GM21360 (cell line): ENCODE results near the gene PCBP3.
"Not testable (repeated sequence)": the region's sequence is repeated elsewhere in the genome, so short reads cannot be mapped to it uniquely, and the experiment has no call there.

Experiments used
- ATAC-seq: cut with Tn5 transposase; IDR thresholded peaks from one replicate; pipeline ENCODE4 v1.9.1; 2021; ENCODE audit warnings: mild to moderate bottlenecking, moderate library complexity; ENCODE audit not compliant: unreplicated experiment

Gene PCBP3

DNA sequence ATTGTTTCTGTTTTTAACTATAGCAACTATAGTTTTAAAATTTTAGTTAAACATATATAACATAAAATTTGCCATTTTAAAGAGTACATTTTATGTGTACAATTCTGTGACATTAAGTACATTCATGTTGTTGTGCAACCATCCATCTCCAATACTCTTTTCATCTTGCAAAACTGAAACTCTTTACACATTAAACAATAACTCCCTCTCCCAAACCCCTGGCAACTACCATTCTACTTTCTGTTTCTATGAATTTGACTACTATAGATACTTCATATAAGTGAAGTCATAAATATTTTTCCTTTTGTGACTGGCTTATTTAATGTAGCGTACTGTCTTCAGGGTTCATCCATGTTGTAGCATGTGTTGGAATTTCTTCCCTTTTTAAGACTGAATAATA is 25.9 kb downstream of the PCBP3 start:
- ATAC-seq = no peak

DNA sequence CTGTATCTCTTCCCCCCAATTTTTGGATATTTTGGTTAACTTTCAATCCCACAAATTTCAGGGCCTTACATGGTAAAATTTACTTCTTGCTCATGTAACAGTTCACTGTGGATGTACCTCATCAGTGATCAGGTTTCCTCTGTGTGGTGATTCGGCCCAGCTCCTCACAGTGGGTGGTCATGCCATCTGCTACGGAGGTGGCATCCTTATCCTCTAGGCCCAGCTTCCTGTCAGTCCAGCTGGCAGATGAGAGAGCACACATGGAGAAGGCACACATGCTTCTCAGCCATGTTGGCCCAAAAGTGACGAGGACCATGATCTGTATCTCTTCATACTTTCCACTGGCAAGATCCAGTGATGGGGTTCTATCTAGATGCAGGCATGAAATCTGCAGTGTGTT is 27.2 kb downstream of the PCBP3 start:
- ATAC-seq = no peak

DNA sequence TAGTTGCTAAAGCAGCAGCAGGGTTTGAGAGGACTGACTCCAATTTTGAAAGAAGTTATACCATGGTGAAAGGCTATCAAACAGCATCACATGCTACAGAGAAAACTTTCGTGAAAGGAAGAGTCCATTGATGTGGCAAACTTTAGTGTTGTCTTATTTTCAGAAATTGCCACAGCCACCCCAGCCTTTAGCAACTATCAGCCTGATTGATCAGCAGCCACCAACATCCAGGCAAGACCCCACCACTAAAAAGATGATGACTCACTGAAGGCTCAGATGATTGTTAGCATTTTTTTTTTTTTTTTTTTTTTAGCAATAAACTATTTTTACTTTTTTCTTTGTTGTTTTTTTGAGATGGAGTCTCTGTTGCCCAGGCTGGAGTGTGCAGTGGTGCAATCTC is 35.3 kb downstream of the PCBP3 start:
- ATAC-seq = not testable (repeated sequence)

DNA sequence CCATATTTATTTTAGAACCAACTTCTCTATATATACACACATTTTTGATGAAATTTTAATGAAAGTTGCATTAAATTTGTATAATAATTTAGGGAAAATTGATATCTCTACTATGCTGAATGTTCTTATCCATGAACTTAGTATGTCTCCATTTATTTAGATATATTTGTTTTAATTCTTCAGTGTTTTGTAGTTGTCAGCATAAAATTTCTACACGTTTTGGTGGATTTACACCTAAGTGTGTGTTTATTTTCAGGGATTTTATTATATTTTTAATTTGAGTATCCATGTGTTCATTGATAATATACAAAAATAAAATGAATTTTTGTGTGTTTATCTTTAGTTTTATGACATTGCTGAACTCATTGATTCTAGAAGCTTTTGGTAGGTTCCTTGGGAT is 36.7 kb downstream of the PCBP3 start:
- ATAC-seq = no peak

DNA sequence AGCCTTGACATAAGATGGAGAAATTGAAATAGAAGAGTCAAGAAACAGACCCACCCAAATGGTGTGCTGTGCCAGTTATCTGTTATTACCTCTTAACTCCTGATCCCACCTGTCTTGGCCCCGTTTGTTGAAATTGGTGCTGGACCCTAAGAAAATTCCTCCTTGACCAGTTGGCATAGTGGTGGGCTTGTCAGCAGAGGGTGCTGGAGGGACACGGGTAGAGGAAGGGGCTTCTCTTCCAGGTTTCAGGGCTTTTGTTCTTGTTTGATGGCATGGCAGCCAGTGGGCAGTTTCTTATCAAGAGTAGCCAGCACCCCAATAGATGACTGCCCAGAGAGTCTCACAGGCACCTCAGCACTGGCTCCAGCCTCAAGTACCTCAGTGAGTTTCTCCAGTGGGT is 51.6 kb downstream of the PCBP3 start:
- ATAC-seq = no peak

DNA sequence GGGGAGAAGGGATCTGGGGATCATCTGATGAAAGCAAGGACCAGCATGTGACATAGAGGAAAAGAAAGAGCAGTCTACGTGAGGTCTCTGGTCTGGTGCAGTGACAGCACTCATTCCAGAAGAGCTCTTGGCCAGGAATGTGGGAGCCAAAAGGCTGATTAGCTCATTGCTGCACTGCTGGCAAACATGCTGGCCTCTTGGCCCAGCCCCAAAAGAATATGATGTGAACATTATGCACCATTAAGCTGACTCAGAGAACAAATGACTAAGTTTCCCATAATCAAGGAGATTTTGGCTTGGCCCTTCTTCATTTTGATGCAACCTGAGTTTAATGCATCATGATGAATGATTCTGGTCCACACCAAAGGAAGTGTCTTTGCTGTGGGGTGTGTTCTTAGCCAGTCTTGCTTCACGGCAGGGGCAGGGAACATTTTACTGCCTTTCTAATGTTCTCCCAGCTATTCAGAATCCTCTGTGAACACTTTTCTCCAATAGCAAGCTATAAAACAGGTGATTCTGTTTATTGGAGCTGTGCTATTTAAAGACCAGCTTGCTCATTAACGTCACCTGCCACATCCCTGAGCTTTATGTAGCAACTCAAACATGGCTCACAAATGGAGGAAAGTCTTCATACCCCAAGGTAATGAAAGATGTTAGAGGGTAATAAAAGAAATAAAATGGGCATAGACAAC is 55.1 kb downstream of the PCBP3 start:
- no peak for ATAC-seq

DNA sequence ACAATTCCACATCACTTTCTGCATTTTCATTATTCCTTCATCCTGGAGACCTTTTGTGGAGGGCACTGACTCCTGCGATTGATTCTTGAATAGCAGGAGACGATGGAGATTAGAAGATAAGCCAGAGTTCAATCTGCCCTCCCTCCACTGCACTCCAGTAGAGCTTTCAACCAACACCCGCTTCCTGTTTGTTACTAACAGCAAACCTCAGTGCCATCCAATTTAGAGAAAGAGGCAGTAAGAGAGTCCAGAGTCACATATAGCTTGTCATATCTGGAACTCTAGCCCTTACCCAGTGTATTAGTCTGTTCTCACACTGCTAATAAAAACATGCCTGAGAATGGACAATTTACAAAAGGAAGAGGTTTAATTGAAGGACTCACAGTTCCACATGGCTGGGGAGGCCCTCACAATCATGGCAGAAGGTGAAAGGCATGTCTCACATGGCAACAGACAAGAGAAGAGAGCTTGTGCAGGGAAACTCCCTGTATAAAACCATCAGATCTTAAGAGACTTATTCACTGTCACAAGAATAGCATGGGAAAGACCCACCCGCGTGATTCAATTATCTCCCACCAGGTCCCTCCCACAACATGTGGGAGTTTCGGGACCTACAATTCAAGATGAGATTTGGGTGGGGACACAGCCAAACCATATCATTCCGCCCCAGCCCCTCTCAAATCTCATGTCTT is 55.9 kb downstream of the PCBP3 start:
- no peak for ATAC-seq

DNA sequence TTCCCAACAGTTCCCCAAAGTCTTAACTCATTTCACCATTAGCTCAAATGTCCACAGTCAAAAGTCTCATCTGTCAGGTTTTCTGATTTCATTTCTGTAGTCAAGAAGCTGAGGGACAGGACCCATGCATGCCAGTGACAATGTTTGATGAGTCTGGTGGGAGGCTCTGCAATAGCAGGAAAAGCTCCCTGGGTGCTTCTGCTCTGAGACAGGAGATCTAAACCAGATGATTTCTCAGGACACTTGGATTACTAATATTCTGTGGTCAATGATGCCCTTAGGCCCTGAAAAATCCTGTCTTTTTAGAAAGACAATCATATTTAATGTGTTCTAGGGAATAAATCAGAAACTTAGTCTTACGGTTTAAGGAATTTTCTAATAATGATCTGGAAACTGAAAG is 56.4 kb downstream of the PCBP3 start:
- no peak for ATAC-seq

DNA sequence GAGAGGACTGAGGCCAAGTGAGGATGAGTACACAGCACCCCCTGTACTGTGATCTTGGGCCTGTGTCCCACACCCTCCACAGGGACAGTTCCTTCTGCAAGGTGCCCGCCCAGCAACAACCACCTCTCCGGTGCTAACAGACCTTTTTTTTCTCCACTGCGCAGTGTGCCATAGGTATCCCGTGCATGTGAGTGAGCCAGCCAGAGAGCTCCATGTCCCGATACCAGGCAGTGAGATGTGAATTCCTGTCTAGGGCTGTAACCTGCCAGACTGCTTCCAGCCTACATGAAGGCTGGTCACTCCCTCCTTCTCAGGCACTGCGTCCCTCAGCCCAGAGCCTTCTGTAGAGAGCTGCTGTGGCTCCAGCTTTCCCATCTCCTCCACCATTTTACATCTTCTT is 56.9 kb downstream of the PCBP3 start:
- no peak for ATAC-seq

DNA sequence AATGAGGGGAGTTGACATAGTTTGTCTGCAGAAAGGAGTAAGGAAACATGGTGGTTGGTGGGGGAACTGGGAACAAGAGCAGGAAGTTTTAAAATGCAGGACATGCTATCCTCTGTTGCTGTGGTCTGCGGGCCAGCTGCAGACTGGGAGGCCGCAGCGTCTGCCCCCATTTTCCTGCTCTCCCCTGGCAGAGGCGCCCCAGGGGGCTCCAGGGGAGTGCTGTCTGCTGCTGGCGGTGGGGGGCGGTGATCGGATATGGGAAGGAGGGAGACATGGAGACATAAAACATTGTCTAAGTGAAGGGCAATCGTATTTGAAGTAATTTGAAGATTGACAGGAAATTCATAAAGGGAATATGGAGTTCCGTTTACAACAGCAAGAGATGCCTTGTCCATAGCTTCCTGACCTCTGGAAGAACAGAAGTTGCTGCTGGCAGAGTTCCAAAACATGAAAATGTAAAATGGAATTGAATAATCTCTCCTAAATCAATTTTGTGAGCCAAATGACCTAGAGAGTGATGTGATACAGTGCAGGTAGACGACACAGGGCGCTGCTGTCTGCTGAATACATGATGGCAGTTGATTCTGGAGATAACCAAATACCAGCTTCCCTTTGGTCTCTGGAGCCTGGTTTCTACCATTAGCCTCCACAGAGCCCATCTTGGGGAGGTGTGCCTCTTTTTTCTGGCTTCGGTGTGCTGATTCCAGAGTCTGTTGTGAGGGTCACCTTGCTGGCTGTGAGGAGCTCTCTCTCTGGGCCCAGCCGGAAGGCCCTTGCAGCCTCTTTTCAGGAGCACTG is 61.0 kb downstream of the PCBP3 start:
- ATAC-seq = no peak

DNA sequence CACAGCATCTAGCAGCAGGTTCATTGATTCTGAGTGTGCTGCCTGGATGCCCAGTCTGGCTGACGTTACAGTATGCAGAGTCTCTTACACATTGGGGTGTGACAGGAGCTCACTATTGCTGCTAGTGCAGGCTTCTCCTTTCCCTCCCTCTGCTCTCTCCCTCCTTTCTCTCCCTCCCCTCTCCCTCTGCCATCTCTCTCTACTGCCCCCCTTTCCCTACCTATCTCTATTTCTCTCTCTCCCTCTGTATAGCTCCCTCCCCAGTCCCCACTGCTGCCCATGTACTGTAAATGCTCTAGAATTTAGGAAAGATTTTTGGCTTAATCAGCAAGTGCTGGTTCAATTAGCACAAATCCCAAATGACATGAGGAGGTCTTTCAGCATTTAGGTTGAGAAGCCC is 62.8 kb downstream of the PCBP3 start:
- no peak for ATAC-seq

DNA sequence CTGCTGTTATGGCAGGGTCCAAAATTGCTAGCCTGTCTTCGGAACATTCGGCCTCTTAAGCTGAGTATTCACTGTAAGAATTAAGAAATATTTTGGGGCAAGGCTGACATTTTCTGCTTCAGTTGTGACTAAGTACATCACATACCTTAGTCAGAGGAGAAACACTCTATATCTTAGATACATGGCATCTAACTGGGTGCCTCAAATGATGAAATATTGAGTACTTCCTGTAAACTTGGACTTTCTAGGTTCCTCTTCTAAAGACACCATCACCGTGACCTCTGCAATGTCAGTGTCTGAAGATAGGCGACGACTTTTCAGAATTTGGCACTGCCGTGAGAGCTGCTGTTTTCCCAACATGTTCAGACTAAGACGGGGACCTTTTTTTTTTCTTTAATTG is 65.6 kb downstream of the PCBP3 start:
- ATAC-seq = no peak

DNA sequence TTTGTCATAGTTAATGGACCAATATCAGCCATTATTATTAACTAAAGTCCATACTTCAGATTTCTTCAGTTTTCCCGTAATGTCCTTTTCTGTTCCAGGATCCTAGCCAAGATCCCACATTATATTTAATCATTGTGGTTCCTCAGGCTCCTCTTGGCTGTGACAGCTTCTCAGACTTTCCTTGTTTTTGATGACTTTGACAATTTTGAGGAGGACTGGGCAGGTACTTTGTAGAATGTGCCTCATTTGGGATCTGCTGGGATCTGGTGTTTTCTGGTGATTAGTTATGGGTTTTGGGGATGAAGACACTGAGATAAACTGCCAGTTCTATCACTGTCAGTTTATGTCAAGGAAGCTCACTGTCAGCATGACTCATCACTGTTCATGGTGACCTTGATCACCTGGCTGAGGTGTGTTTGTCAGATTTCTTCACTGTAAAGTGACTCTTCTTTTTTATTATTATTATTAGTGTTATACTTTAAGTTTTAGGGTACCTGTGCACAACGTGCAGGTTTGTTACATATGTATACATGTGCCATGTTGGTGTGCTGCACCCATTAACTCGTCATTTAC is 66.3 kb downstream of the PCBP3 start:
- no peak for ATAC-seq

DNA sequence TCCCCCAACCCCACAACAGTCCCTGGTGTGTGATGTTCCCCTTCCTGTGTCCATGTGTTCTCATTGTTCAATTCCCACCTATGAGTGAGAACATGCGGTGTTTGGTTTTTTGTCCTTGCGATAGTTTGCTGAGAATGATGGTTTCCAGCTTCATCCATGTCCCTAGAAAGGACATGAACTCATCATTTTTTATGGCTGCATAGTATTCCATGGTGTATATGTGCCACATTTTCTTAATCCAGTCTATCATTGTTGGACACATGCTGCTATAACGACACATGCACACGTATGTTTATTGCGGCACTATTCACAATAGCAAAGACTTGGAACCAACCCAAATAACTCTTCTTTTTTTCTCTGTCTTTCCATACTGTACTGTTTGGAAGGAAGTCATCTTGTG is 66.8 kb downstream of the PCBP3 start:
- ATAC-seq = not testable (repeated sequence)

DNA sequence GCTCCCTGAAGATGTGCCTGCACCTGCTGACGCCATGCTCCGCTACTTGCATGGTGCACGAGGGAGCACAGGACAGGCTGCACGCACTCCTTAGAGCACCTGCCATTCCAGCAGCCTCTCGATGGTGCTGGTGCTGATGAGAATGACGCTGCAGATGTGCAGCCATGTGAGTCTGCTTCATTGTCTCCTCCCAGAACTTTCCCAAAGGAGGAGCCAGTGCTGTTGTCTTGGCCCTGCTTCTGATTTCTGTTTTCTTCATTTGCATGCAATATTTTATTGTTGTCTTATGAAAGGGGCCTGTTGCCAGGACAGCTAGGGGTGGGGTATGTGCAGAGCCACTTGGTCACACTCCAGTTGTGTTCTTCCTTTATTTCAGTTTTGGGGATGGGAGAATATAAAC is 70.1 kb downstream of the PCBP3 start:
- no peak for ATAC-seq

DNA sequence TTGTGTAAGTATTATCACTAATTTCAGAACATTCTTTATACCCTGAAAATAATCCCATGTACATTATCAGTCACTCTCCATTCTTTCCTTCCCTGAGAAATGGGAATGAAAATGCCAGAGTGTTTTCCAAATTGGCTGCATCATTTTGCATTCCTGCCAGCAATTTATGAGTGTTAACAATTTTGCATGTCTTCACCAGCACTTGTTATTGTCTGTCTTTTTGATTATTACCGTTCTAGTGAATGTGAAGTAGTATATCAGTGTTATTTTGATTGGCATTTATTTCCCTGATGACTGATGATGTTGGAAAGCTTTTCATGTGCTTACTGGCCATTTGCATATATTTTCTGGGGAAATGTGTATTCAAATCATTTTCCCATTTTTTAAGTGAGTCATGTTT is 71.9 kb downstream of the PCBP3 start:
- ATAC-seq = no peak

DNA sequence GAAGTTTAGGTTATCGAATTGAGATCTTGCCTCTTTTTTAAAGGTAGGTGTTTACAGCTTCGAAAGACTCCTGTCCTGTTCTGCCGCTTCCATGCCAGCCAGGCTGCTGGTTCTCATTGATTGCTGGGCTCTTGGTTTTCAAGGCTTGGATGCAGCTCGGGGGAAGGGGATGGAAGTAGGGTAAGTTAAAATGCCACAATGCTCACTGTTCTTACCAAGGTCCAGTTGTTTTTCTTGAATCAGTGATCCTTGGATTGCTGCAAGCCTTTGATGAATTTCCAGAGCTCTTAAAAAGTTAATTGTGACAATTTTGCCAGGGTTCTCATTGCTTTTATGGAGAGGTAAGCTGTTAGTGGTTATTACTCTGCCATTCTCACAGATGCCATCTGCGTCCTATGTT is 74.9 kb downstream of the PCBP3 start:
- ATAC-seq = no peak

DNA sequence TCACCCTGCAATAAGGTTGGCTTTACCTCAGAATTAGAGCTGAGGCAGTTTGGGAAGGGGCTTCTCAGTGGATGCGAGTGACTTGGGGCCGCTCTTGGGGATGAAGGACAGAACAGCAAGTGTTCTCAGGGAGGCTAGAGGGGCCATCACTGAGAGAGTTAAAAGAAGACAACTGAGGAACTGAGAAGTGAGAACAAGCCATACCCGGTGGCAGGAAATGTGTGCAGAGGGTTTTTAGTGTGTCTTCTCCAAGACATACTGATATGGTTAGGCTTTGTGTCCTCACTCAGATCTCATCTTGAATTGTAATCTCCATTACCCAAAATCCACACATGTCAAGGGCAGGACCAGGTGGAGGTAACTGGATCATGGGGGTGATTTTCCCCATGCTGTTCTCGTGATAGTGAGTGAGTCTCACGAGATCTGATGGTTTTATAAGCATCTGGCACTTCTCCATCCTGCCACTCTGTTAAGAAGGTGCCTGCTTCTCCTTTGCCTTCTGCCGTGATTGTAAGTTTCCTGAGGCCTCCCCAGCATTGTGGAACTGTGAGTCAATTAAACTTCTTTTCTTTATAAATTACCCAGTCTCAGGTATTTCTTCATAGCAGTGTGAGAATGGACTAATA is 75.8 kb downstream of the PCBP3 start:
- ATAC-seq = no peak

DNA sequence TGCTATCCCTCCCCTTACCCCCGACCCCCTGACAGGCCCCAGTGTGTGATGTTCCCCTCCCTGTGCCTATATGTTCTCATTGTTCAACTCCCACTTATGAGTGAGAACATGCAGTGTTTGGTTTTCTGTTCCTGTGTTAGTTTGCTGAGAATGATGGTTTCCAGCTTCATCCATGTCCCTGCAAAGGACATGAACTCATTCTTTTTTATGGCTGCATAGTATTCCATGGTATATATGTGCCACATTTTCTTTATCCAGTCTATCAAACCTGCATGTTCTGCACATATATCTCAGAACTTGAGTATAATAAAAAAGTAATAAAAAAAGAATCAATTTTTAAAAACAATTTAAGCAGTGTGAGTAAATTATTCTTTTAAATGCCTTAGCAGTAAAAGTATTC is 76.7 kb downstream of the PCBP3 start:
- ATAC-seq = not testable (repeated sequence)

DNA sequence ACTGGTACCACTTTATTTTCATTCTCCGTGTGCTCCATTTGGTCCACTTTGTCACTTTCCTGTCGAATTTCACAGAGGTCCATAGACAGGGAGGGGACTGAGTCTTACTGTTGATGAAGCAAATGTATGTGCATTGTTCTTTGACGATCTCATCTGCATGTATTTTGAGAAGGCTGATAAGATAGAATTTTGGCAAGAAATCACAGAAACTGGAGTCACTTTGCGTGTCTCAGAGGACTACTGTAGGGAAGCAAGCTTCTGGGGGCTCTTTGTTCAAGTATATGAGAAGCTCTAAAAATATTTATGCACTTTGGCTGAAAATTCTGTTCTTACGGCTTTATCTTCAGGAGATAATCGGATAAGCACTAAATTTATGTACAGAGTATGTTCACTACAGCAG is 78.1 kb downstream of the PCBP3 start:
- ATAC-seq = no peak
